ENCODE results near the gene COQ6.
"Not testable (repeated sequence)": the region's sequence is repeated elsewhere in the genome, so short reads cannot be mapped to it uniquely, and the experiment has no call there.

The COQ6 gene

GRCh38 chr14:73949752-73950734 lies at the start of gene COQ6, which contains the start of gene FAM161B:
Gene COQ6 (plus strand): TSS chr14:73950302. CDS start chr14:73950333, 31 bp downstream.
Gene FAM161B (minus strand): TSS chr14:73950094. CDS start chr14:73950026, 68 bp downstream.
- DNase-seq (ENCODE audit: low read depth, low spot score), result peak; percentile 96
- in situ Hi-C loops (cut with HindIII; ENCODE audit: low sequenced_read_pairs), result no loop called here
- H3K4me3 ChIP-seq (ENCODE audit: low read depth, low read length), result peak within 1 kb of the TSS; percentile 94
- no peak for TF ChIP-seq CTCF (IDR thresholded peaks at IDR 0.05; ENCODE audit: low read depth, low read length)

- TF ChIP-seq CTCF (IDR thresholded peaks at IDR 0.05; ENCODE audit: low read depth, low read length), result no peak
- H3K4me3 ChIP-seq (ENCODE audit: low read depth, low read length), result no peak overlapping the region
- DNase-seq (ENCODE audit: low read depth, low spot score), result no peak
- in situ Hi-C loops (cut with HindIII; ENCODE audit: low sequenced_read_pairs), result no loop called here
Observed at GRCh38 chr14:73903028-73903427, 47.1 kb upstream of the COQ6 start.

- DNase-seq (ENCODE audit: low read depth, low spot score), result no peak
- no peak for TF ChIP-seq CTCF (IDR thresholded peaks at IDR 0.05; ENCODE audit: low read depth, low read length)
- H3K4me3 ChIP-seq (ENCODE audit: low read depth, low read length), result no peak overlapping the region
- in situ Hi-C loops (cut with HindIII; ENCODE audit: low sequenced_read_pairs), result no loop called here
Observed at GRCh38 chr14:73909681-73910080, 40.4 kb upstream of the COQ6 start.

- in situ Hi-C loops (cut with HindIII; ENCODE audit: low sequenced_read_pairs), result no loop called here
Observed at GRCh38 chr14:73913256-73913655, 36.8 kb upstream of the COQ6 start.

GRCh38 chr14:73916324-73916723 lies 33.8 kb upstream of the COQ6 start:
- TF ChIP-seq CTCF (IDR thresholded peaks at IDR 0.05; ENCODE audit: low read depth, low read length), result no peak
- H3K4me3 ChIP-seq (ENCODE audit: low read depth, low read length), result no peak overlapping the region
- in situ Hi-C loops (cut with HindIII; ENCODE audit: low sequenced_read_pairs), result no loop called here
- no peak for DNase-seq (ENCODE audit: low read depth, low spot score)

More at GRCh38 chr14:73913256-73913655, 36.8 kb upstream of the COQ6 start:
- no peak for TF ChIP-seq CTCF (IDR thresholded peaks at IDR 0.05; ENCODE audit: low read depth, low read length)
- no peak overlapping the region for H3K4me3 ChIP-seq (ENCODE audit: low read depth, low read length)
- peak; percentile 55 for DNase-seq (ENCODE audit: low read depth, low spot score)

GRCh38 chr14:73919457-73919856 lies 30.6 kb upstream of the COQ6 start:
- in situ Hi-C loops (cut with HindIII; ENCODE audit: low sequenced_read_pairs); DNase-seq (ENCODE audit: low read depth, low spot score); H3K4me3 ChIP-seq (ENCODE audit: low read depth, low read length): not testable (repeated sequence)

- DNase-seq (ENCODE audit: low read depth, low spot score), result no peak
- TF ChIP-seq CTCF (IDR thresholded peaks at IDR 0.05; ENCODE audit: low read depth, low read length), result no peak
Observed at GRCh38 chr14:73924337-73924736, 25.8 kb upstream of the COQ6 start.

More at GRCh38 chr14:73924337-73924736, 25.8 kb upstream of the COQ6 start:
- in situ Hi-C loops (cut with HindIII; ENCODE audit: low sequenced_read_pairs), result no loop called here
- no peak overlapping the region for H3K4me3 ChIP-seq (ENCODE audit: low read depth, low read length)

All from astrocyte of the spinal cord (primary cell).